Ovary (tissue), 9 donors: ENCODE results near the gene STX4. TPM values are rescaled to one million over a fixed set of nuclear protein-coding genes. Genes with fewer than 3 reads are reported as not detected.
A peak's percentile ranks its signal among the peaks of the same experiment; 100 is the strongest.
"Not testable (repeated sequence)": the region's sequence is repeated elsewhere in the genome, so short reads cannot be mapped to it uniquely, and the experiment has no call there.

ENCODE experiments used
- DNase-seq, 5 donors: peaks; one replicate each; pipeline ENCODE4 v3.0.0-alpha.2; 2019 to 2020
- H3K27ac ChIP-seq, 2 donors: fragments of 200-600 bp; one replicate each; pipeline versions ENCODE4 v1.5.1 to v1.8.0; 2019 to 2022
- H3K27me3 ChIP-seq: fragments of 200-600 bp; one replicate; pipeline ENCODE4 v1.8.0; 2022
- H3K36me3 ChIP-seq: fragments of 200-600 bp; sonication (generic); one replicate; pipeline ENCODE4 v1.5.1; 2019
- H3K4me1 ChIP-seq: one replicate; pipeline ENCODE4 v1.8.1; 2013; ENCODE audit warnings: mild to moderate bottlenecking, moderate library complexity; ENCODE audit not compliant: insufficient read depth
- H3K4me3 ChIP-seq: fragments of 200-600 bp; sonication (generic); one replicate; pipeline ENCODE4 v1.5.1; 2017
- H3K9me3 ChIP-seq, 2 donors: fragments of 200-600 bp in 1 of 2; sonication (generic) in 1 of 2; one replicate each; pipeline versions ENCODE4 v1.5.1 to v1.8.1; 2013 to 2019; ENCODE audit warnings: mild to moderate bottlenecking in 1 of 2, moderate library complexity in 1 of 2
- CTCF ChIP-seq, 3 donors: fragments of 450-650 bp in 2 of 3; fragments of 200-600 bp in 1 of 3; IDR thresholded peaks; one replicate each; pipeline versions ENCODE4 v1.5.1 to v1.8.0; 2016 to 2022; ENCODE audit warnings: antibody characterized with exemption in 3 of 3, mild to moderate bottlenecking in 1 of 3
- EP300 ChIP-seq: sonication (generic); formaldehyde crosslinking; IDR thresholded peaks from one replicate; pipeline ENCODE4 v1.6.1; 2017; ENCODE audit warnings: antibody characterized with exemption
- POLR2A ChIP-seq: fragments of 450-650 bp; IDR thresholded peaks from one replicate; pipeline ENCODE4 v1.6.1; 2017; ENCODE audit warnings: antibody characterized with exemption, mild to moderate bottlenecking, moderate library complexity
- WGBS, 3 donors: extraction: QIAGEN DNeasy Blood & Tissue Kit in 1 of 3; methylation state at CpG; one replicate each; pipeline versions ENCODE4 v1.1.5 to v1.1.7; 2013 to 2017; 5-methylcytosine and 5-hydroxymethylcytosine counted together
- intact Hi-C, 4 donors: fragments of 100-400 bp; cut with DNase I; formaldehyde crosslinking; loops; one replicate each; pipeline versions ENCODE4 v1.11.0 to v1.15.1; 2022 to 2023
- polyA plus RNA-seq, 2 donors: library from polyadenylated mRNA; stranded (reverse); fragments of 200-250 nt in 1 of 2; fragments of 350-450 nt in 1 of 2; fragmentation: Illumina TruSeq in 1 of 2; extraction: RNeasy Lipid Tissue Mini Kit (QIAGEN cat#74804) in 1 of 2; gene quantifications; one replicate each; pipeline ENCODE4 v1.2.3, GENCODE V29; 2013 to 2014
- total RNA-seq, 7 donors: library from RNA; depleted of rRNA in 2 of 7; stranded (reverse); fragments of >200 nt in 2 of 7; fragmentation: NEBNext Ultra II Directional in 3 of 7; extraction: Animal tissue kit (Norgen Biotek cat#: 25700) in 3 of 7; gene quantifications; one replicate each; pipeline versions ENCODE4 v1.1.0 to v1.2.4, GENCODE V29; 2016 to 2023
- donor health status: DM: no; HTN: no; CAD: no; lungs with moderate emphysema.
- donor health status: DM: no; HTN: no; CAD: no.
- donor health status: Bipolar disorder and iron deficiency.
- donor health status: DM: yes; HTN: yes; CAD: no.
- donor health status: DM: no; HTN: no; CAD: no.
- donor health status: DM: yes; HTN: yes; CAD: no.

Gene STX4
- total and polyA plus RNA-seq, 9 donors = 26.2 to 73.8 (median 53.8) TPM

GRCh38 chr16:31009120-31009519, 24.2 kb upstream of the STX4 start:
- H3K27me3 ChIP-seq = no peaks in the 10 kb centered on the region
- H3K36me3 ChIP-seq = no peaks in the 10 kb centered on the region
- intact Hi-C loops = no loop called here
- DNase-seq = no peak
- no peak for TF ChIP-seq CTCF (IDR thresholded peaks at IDR 0.05)
- TF ChIP-seq EP300 = no peak
- no peak for TF ChIP-seq POLR2A
- H3K4me3 ChIP-seq = no peak overlapping the region
- WGBS, 3 donors = 84 to 90% (median 88%) methylated on average over 7 of the region's 7 CpGs
- H3K4me1 ChIP-seq = no peaks in the 10 kb centered on the region
- H3K27ac ChIP-seq = no peak overlapping the region
- H3K9me3 ChIP-seq = no peaks in the 10 kb centered on the region

GRCh38 chr16:31009894-31010584, 23.3 kb upstream of the STX4 start:
- H3K27ac ChIP-seq = no peak overlapping the region
- WGBS, 3 donors = 8 to 11% (median 10%) methylated on average over 17 to 36 of the region's 36 CpGs
- intact Hi-C loops = no loop called here
- no peaks in the 10 kb centered on the region for H3K36me3 ChIP-seq
- H3K9me3 ChIP-seq = no peaks in the 10 kb centered on the region
- TF ChIP-seq POLR2A (no peak), CTCF (IDR thresholded peaks at IDR 0.05) (no peak), EP300 (no peak)
- no peaks in the 10 kb centered on the region for H3K27me3 ChIP-seq
- H3K4me1 ChIP-seq = no peaks in the 10 kb centered on the region
- DNase-seq = no peak
- H3K4me3 ChIP-seq = peak overlapping the region; percentile 5

GRCh38 chr16:31010585-31011325, 22.6 kb upstream of the STX4 start, which contains the start of gene STX1B:
STX1B (minus strand) TSS chr16:31010638; CDS start chr16:31010396, 242 bp downstream.
- TF ChIP-seq POLR2A = no peak
- TF ChIP-seq CTCF (IDR thresholded peaks at IDR 0.05) = no peak
- no peak for TF ChIP-seq EP300
- 3 to 9% (median 7%) methylated on average over 23 to 43 of the region's 45 CpGs for WGBS, 3 donors
- no peaks in the 10 kb centered on the region for H3K9me3 ChIP-seq
- no peaks in the 10 kb centered on the region for H3K27me3 ChIP-seq
- H3K4me3 ChIP-seq = peak within 1 kb of the TSS; percentile 5
- no peaks in the 10 kb centered on the region for H3K4me1 ChIP-seq
- H3K27ac ChIP-seq = no peak within 1 kb of the TSS
- intact Hi-C loops = no loop called here
- no peaks in the 10 kb centered on the region for H3K36me3 ChIP-seq
- no peak for DNase-seq

- 72 to 92% (median 79%) methylated on average over 7 of the region's 7 CpGs for WGBS, 3 donors
- H3K27ac ChIP-seq, H3K27me3 ChIP-seq, intact Hi-C loops, H3K36me3 ChIP-seq, H3K4me3 ChIP-seq, DNase-seq, H3K9me3 ChIP-seq, H3K4me1 ChIP-seq: not testable (repeated sequence)
These were observed 21.5 kb upstream of the STX4 start for GRCh38 chr16:31011815-31012214.

- H3K36me3 ChIP-seq, H3K27me3 ChIP-seq, intact Hi-C loops, H3K27ac ChIP-seq, H3K9me3 ChIP-seq, DNase-seq, H3K4me1 ChIP-seq, H3K4me3 ChIP-seq: not testable (repeated sequence)
These were observed 20.1 kb upstream of the STX4 start for GRCh38 chr16:31013292-31013691.
